Measurements from ENCODE around the gene CHD9.

Gene CHD9

GRCh38 chr16:53201900-53202299 lies 147.1 kb downstream of the CHD9 start:
- TF ChIP-seq TAF1 (IDR thresholded peaks at IDR 0.05; ENCODE audit: borderline replicate concordance, insufficient read depth, low read length) (no peak), REST (IDR thresholded peaks at IDR 0.05; ENCODE audit: insufficient read depth in 1 of 2, low read depth in 2 of 2, low read length in 2 of 2) (no peak), FOXP2 (optimal IDR thresholded peaks at IDR 0.05; ENCODE audit: borderline replicate concordance, extremely low read depth, extremely low read length, insufficient read depth) (no peak), POLR2AphosphoS5 (IDR thresholded peaks at IDR 0.05; ENCODE audit: low read depth, low read length) (no peak), SIN3A (IDR thresholded peaks at IDR 0.05; ENCODE audit: borderline replicate concordance, insufficient read depth, low read length) (no peak)

GRCh38 chr16:53202398-53202797 lies 147.6 kb downstream of the CHD9 start:
- no peak for TF ChIP-seq TAF1 (IDR thresholded peaks at IDR 0.05; ENCODE audit: borderline replicate concordance, insufficient read depth, low read length)
- no peak for TF ChIP-seq POLR2AphosphoS5 (IDR thresholded peaks at IDR 0.05; ENCODE audit: low read depth, low read length)

GRCh38 chr16:53207810-53208752 lies 153.3 kb downstream of the CHD9 start:
- peak; percentile 73; the same call in 1 of the 2 replicates for TF ChIP-seq POLR2AphosphoS5 (IDR thresholded peaks at IDR 0.05; ENCODE audit: low read depth, low read length)
- TF ChIP-seq FOXP2 (optimal IDR thresholded peaks at IDR 0.05; ENCODE audit: borderline replicate concordance, extremely low read depth, extremely low read length, insufficient read depth) = no peak

- no peak for TF ChIP-seq FOXP2 (optimal IDR thresholded peaks at IDR 0.05; ENCODE audit: borderline replicate concordance, extremely low read depth, extremely low read length, insufficient read depth)
- TF ChIP-seq SIN3A (IDR thresholded peaks at IDR 0.05; ENCODE audit: borderline replicate concordance, insufficient read depth, low read length) = no peak
- TF ChIP-seq REST (IDR thresholded peaks at IDR 0.05; ENCODE audit: insufficient read depth in 1 of 2, low read depth in 2 of 2, low read length in 2 of 2) = no peak
- TF ChIP-seq POLR2AphosphoS5 (IDR thresholded peaks at IDR 0.05; ENCODE audit: low read depth, low read length) = no peak
- no peak for TF ChIP-seq TAF1 (IDR thresholded peaks at IDR 0.05; ENCODE audit: borderline replicate concordance, insufficient read depth, low read length)
Observed at GRCh38 chr16:53209429-53209828, 154.6 kb downstream of the CHD9 start.

GRCh38 chr16:53209877-53210276 lies 155.1 kb downstream of the CHD9 start:
- no peak for TF ChIP-seq POLR2AphosphoS5 (IDR thresholded peaks at IDR 0.05; ENCODE audit: low read depth, low read length)

GRCh38 chr16:53211253-53211652 lies 156.5 kb downstream of the CHD9 start:
- TF ChIP-seq REST (IDR thresholded peaks at IDR 0.05; ENCODE audit: insufficient read depth in 1 of 2, low read depth in 2 of 2, low read length in 2 of 2) (no peak), FOXP2 (optimal IDR thresholded peaks at IDR 0.05; ENCODE audit: borderline replicate concordance, extremely low read depth, extremely low read length, insufficient read depth) (no peak), SIN3A (IDR thresholded peaks at IDR 0.05; ENCODE audit: borderline replicate concordance, insufficient read depth, low read length) (no peak), POLR2AphosphoS5 (IDR thresholded peaks at IDR 0.05; ENCODE audit: low read depth, low read length) (no peak), TAF1 (IDR thresholded peaks at IDR 0.05; ENCODE audit: borderline replicate concordance, insufficient read depth, low read length) (no peak)

All from PFSK-1 (cell line).